ENCODE results near the gene RNF217. TPM values are rescaled to one million over a fixed set of nuclear protein-coding genes. Genes with fewer than 3 reads are reported as not detected.

The RNF217 gene
- total and polyA plus RNA-seq, 12 donors = 2.1 to 26.9 (median 13.0) TPM

GRCh38 chr6:124958149-124958548, 4.1 kb upstream of the RNF217 start:
- DNase-seq (no peak), ATAC-seq (no peak)
- no peaks in the 10 kb centered on the region for H3K27me3 ChIP-seq
- H3K36me3 ChIP-seq = no peaks in the 10 kb centered on the region
- peaks cover 0 to 21% (median 13%) of the 10 kb centered on the region in 9 donors for H3K4me1 ChIP-seq
- intact Hi-C loops (cut with DNase I) = loop anchor here in 1 of 10 donors (10.0 kb wide), 1 partner anchor 147 kb away; no protein-coding TSS in a partner anchor
- H3K27ac ChIP-seq = no peak overlapping the region
- no peak overlapping the region for H3K4me3 ChIP-seq
- no peak for TF ChIP-seq CTCF (IDR thresholded peaks at IDR 0.05)
- H3K9me3 ChIP-seq = no peaks in the 10 kb centered on the region

GRCh38 chr6:124958759-124959354, 3.4 kb upstream of the RNF217 start:
- no peaks in the 10 kb centered on the region for H3K36me3 ChIP-seq
- H3K27me3 ChIP-seq = no peaks in the 10 kb centered on the region
- DNase-seq = no peak
- peaks cover 0 to 28% (median 14%) of the 10 kb centered on the region in 9 donors for H3K4me1 ChIP-seq
- H3K4me3 ChIP-seq = no peak overlapping the region
- 93 to 96% methylated on average over 1 of the region's 1 CpG for WGBS, 2 donors
- intact Hi-C loops (cut with DNase I) = loop anchor here in 1 of 10 donors (10.0 kb wide), 1 partner anchor 146 kb away; no protein-coding TSS in a partner anchor
- no peaks in the 10 kb centered on the region for H3K9me3 ChIP-seq
- no peak overlapping the region for H3K27ac ChIP-seq
- no peak for TF ChIP-seq CTCF (IDR thresholded peaks at IDR 0.05)
- no peak for ATAC-seq

GRCh38 chr6:124960757-124961463, 1.3 kb upstream of the RNF217 start:
- H3K9me3 ChIP-seq = no peaks in the 10 kb centered on the region
- DNase-seq (no peak), ATAC-seq (no peak)
- H3K27me3 ChIP-seq = no peaks in the 10 kb centered on the region
- no peaks in the 10 kb centered on the region for H3K36me3 ChIP-seq
- peak overlapping the region in 9 of 10 donors; percentile 86 to 96 (median 93) for H3K27ac ChIP-seq
- H3K4me3 ChIP-seq = peak overlapping the region in 8 of 10 donors; percentile 79 to 91 (median 86)
- H3K4me1 ChIP-seq = peaks cover 0 to 42% (median 28%) of the 10 kb centered on the region in 9 donors
- intact Hi-C loops (cut with DNase I) = loop anchor here in 8 of 10 donors (5.0 to 10.0 kb wide), 7 partner anchors 41 to 246 kb away; no protein-coding TSS in a partner anchor
- 64 to 68% methylated on average over 4 of the region's 4 CpGs for WGBS, 2 donors
- TF ChIP-seq CTCF (IDR thresholded peaks at IDR 0.05) = no peak

DNA sequence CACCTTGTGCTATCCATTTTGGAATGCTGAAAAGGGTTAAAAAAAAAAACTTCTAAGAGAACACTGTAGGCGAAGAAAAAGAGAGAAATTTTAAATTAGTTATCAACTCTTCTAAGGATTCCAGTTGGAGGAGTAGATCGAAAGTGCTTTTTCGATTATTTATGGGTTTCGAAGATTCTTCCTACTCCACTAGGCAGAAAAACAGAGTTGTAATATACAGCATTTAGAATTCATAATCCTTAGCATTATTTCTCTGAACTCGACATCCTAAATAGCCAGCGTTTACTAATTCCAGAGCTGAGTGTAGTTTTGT, 817 bp upstream of the RNF217 start:
- 6 to 14% methylated on average over 6 of the region's 6 CpGs for WGBS, 2 donors
- no peak for DNase-seq
- Histone ChIP-seq H3K9me3 (no peaks in the 10 kb centered on the region), H3K27ac (peak overlapping the region; percentile 83 to 96 (median 93)), H3K4me1 (peaks cover 0 to 42% (median 33%) of the 10 kb centered on the region in 9 donors), H3K36me3 (peaks cover 0 to 3% (median 0%) of the 10 kb centered on the region in 9 donors), H3K4me3 (peak overlapping the region; percentile 71 to 91 (median 83)), H3K27me3 (no peaks in the 10 kb centered on the region)
- ATAC-seq = no peak
- intact Hi-C loops (cut with DNase I) = loop anchor here in 8 of 10 donors (5.0 to 10.0 kb wide), 7 partner anchors 41 to 246 kb away; no protein-coding TSS in a partner anchor
- TF ChIP-seq CTCF (IDR thresholded peaks at IDR 0.05) = no peak
